ENCODE results near the gene HTRA3.

DNA sequence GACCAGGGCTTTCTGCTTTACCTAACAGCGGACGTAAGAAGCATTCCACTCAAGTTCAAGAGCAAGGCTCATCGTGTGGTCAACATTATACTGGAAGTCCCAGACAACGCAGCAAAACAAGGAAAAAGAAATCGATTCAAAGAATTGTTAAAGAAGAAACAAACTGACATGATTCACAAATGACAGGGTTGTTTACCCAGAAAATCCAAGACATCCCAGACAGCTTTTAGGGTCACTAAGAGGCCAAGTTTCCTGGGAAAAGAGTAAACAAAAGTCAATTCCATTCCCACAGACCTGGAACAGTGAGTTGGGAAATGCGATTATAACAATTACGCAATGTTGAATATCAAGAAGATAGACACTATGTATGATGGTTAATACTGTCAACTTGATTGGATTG is 21.5 kb upstream of the HTRA3 start:
- TF ChIP-seq, protein P1, sequence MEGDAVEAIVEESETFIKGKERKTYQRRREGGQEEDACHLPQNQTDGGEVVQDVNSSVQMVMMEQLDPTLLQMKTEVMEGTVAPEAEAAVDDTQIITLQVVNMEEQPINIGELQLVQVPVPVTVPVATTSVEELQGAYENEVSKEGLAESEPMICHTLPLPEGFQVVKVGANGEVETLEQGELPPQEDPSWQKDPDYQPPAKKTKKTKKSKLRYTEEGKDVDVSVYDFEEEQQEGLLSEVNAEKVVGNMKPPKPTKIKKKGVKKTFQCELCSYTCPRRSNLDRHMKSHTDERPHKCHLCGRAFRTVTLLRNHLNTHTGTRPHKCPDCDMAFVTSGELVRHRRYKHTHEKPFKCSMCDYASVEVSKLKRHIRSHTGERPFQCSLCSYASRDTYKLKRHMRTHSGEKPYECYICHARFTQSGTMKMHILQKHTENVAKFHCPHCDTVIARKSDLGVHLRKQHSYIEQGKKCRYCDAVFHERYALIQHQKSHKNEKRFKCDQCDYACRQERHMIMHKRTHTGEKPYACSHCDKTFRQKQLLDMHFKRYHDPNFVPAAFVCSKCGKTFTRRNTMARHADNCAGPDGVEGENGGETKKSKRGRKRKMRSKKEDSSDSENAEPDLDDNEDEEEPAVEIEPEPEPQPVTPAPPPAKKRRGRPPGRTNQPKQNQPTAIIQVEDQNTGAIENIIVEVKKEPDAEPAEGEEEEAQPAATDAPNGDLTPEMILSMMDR (IDR thresholded peaks at IDR 0.05; ENCODE audit: low read depth, low read length), result no peak
- TF ChIP-seq EZH2phosphoT487 (IDR thresholded peaks at IDR 0.05; ENCODE audit: low read depth), result no peak
